Parietal lobe (tissue), 2 donors: ENCODE measurements around the gene SCAF11. TPM values are rescaled to one million over a fixed set of nuclear protein-coding genes. Genes with fewer than 3 reads are reported as not detected.

Experiments
- small RNA-seq: library from RNA; depleted of rRNA; stranded (forward); fragments of <200 nt; gene quantifications from one replicate; pipeline ENCODE3, GENCODE V24; 2014; ENCODE audit warnings: low replicate concordance
- total RNA-seq: library from RNA; depleted of rRNA; stranded (reverse); fragments of >200 nt; gene quantifications from one replicate; pipeline ENCODE4 v1.2.3, GENCODE V29; 2014

SCAF11 gene, protein sequence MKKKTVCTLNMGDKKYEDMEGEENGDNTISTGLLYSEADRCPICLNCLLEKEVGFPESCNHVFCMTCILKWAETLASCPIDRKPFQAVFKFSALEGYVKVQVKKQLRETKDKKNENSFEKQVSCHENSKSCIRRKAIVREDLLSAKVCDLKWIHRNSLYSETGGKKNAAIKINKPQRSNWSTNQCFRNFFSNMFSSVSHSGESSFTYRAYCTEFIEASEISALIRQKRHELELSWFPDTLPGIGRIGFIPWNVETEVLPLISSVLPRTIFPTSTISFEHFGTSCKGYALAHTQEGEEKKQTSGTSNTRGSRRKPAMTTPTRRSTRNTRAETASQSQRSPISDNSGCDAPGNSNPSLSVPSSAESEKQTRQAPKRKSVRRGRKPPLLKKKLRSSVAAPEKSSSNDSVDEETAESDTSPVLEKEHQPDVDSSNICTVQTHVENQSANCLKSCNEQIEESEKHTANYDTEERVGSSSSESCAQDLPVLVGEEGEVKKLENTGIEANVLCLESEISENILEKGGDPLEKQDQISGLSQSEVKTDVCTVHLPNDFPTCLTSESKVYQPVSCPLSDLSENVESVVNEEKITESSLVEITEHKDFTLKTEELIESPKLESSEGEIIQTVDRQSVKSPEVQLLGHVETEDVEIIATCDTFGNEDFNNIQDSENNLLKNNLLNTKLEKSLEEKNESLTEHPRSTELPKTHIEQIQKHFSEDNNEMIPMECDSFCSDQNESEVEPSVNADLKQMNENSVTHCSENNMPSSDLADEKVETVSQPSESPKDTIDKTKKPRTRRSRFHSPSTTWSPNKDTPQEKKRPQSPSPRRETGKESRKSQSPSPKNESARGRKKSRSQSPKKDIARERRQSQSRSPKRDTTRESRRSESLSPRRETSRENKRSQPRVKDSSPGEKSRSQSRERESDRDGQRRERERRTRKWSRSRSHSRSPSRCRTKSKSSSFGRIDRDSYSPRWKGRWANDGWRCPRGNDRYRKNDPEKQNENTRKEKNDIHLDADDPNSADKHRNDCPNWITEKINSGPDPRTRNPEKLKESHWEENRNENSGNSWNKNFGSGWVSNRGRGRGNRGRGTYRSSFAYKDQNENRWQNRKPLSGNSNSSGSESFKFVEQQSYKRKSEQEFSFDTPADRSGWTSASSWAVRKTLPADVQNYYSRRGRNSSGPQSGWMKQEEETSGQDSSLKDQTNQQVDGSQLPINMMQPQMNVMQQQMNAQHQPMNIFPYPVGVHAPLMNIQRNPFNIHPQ (N-terminal part only)
- total RNA-seq: 89.2 TPM

DNA sequence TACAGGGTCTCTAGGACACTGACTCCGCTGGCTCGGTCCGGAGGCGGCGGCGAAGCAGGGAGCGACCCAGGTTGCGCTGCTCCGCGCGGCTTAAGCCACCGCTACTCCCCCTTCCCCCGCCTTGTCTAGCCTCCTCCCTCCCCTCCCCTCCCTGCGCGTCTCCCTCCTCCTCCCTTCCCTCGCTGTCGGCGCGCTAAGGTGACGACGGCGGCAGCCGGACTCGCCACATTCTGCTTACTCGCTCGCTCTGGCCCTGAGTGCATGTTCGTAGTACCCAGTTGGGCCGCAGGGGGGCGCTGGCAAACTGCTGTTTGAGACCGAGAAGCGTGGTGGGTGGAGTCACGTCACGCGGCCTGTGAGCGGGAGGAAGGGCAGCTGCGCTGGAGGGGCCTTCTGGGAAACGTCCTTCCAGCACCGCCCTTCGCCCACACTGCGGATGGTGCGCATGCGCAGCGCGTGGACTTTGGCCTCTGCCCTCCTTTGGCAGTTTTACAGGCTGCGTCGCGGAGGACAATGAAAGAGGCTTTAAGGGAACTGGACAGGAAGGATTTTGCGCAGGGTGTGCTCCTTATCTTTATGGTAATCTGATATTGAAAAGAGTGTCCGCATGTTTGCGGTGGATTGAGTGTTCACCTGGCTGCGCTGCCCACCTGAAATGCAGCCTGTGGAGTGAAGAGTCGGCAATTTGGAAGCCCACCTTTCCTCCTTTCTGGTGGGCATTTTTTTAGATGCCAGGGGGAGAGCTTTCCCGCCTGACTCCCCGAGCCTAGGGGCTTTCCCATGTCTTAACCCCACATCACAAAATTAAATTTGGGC, at the start of gene SCAF11:
TSS of gene SCAF11 (minus strand) at position 107 of the 816 bp plus-strand sequence. CDS start 26,407 bp downstream, outside the sequence.

Small RNAs within 50 kb of the gene (small RNA-seq; reads per million reads assigned to genes)
- gene RN7SL246P: not detected
